HL-60 (cell line): ENCODE results near the gene GAS2.

Experiments used
- DNase-seq, 2 experiments: peaks; one replicate each; pipeline ENCODE4 v3.0.0-alpha.2; 2010 to 2020; ENCODE audit warnings: low read depth in 1 of 2, low spot score in 1 of 2
- H3K27ac ChIP-seq: fragments of 250-450 bp; sonication (Bioruptor Pico); replicated peaks from 2 replicates; pipeline ENCODE4 v1.5.1; 2020; ENCODE audit warnings: mild to moderate bottlenecking, moderate library complexity
- H3K27me3 ChIP-seq: fragments of 250-450 bp; sonication (Bioruptor Pico); 2 replicates; pipeline ENCODE4 v1.5.1; 2021; ENCODE audit warnings: mild to moderate bottlenecking, moderate library complexity; ENCODE audit not compliant: insufficient read depth, poor library complexity, severe bottlenecking
- H3K4me3 ChIP-seq: replicated peaks from 2 replicates; pipeline ENCODE4 v1.5.1; 2011; ENCODE audit warnings: mild to moderate bottlenecking, control low read depth, low read length; ENCODE audit not compliant: insufficient read depth
- CTCF ChIP-seq: IDR thresholded peaks from one replicate; pipeline ENCODE4 v1.5.1; 2011; ENCODE audit warnings: low read length, control low read depth, inconsistent platforms; ENCODE audit not compliant: insufficient read depth
- GABPA ChIP-seq: IDR thresholded peaks from 2 replicates; pipeline ENCODE4 v1.6.1; 2012; ENCODE audit warnings: low read depth
- POLR2AphosphoS5 ChIP-seq: IDR thresholded peaks from 2 replicates; pipeline ENCODE4 v1.6.1; 2012; ENCODE audit warnings: low read depth
- REST ChIP-seq: IDR thresholded peaks from 2 replicates; pipeline ENCODE4 v1.6.1; 2012; ENCODE audit warnings: low read depth; ENCODE audit not compliant: insufficient replicate concordance
- SPI1 ChIP-seq: IDR thresholded peaks from 2 replicates; pipeline ENCODE4 v1.6.1; 2012; ENCODE audit warnings: low read depth, mild to moderate bottlenecking, borderline replicate concordance

Gene GAS2

GRCh38 chr11:22802861-22803260 lies 136.4 kb downstream of the GAS2 start:
- TF ChIP-seq GABPA (no peak), REST (no peak), SPI1 (no peak), CTCF (no peak), POLR2AphosphoS5 (no peak)
- no peak for DNase-seq
- H3K27ac ChIP-seq: no peak overlapping the region
- H3K27me3 ChIP-seq: no peaks in the 10 kb centered on the region
- H3K4me3 ChIP-seq: no peak overlapping the region

- no peak for TF ChIP-seq CTCF
- no peak for TF ChIP-seq SPI1
- TF ChIP-seq POLR2AphosphoS5: no peak
- no peak for TF ChIP-seq GABPA
- TF ChIP-seq REST: no peak
- Histone ChIP-seq H3K27me3 (no peaks in the 10 kb centered on the region), H3K27ac (no peak overlapping the region)
Observed at GRCh38 chr11:22807391-22807790, 141.0 kb downstream of the GAS2 start.

GRCh38 chr11:22807855-22808570 lies 141.6 kb downstream of the GAS2 start:
- H3K27me3 ChIP-seq: no peaks in the 10 kb centered on the region
- TF ChIP-seq CTCF: no peak
- TF ChIP-seq REST: no peak
- no peak for TF ChIP-seq GABPA
- peak; percentile 71 for TF ChIP-seq SPI1
- no peak for TF ChIP-seq POLR2AphosphoS5
- H3K27ac ChIP-seq: no peak overlapping the region
- no peak overlapping the region for H3K4me3 ChIP-seq
- no peak for DNase-seq

More at GRCh38 chr11:22807391-22807790, 141.0 kb downstream of the GAS2 start:
- no peak for DNase-seq
- no peak overlapping the region for H3K4me3 ChIP-seq
